ENCODE results near the gene CHD2.

DNA sequence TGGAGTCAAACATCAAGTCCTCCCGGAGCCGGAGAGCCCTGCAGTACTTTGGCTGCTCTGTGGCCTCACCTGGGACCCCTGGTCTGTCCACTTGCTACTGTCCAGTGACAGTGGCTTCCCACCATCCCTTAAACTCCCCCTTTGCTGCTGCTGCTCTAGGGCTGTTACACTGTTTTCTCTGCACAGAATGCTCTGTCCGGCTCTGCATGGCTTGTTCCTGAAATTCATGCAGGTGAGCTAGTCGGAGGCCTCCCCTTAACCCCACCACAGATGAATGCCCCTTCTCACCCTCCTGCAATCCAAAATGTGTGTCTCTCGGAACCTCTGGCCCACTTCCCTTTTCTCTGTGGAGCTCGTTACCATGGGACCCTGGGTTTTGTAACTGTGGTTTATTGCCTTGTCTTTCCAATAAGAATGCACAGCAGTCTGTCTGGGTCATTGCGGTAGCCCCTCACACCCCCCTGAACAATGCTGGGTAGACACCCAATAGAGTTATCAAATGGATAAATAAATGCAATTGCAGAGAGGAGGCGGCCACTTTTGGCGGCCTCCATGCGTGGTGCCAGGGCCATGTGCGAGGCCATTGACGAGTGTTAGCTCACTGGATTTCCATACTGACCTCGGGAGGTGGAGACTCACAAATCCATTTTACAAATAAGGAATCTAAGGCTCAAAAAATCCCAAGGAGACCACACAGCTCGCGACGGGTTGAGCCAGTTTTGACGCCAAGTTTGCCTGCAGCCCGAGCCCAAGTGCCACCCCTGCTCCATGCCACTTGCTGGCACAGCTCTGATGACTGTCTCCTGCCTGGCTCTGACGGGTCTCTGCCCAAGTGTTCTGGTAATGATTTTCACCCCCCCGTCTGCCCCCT is 140.4 kb downstream of the CHD2 start:
- TF ChIP-seq SPI1 (IDR thresholded peaks at IDR 0.05; ENCODE audit: low read depth, low read length) = peak; percentile 80
- TF ChIP-seq POLR2AphosphoS5 (IDR thresholded peaks at IDR 0.05; ENCODE audit: low read depth, low read length) = no peak
- TF ChIP-seq POLR2A (IDR thresholded peaks at IDR 0.05; ENCODE audit: low read depth, low read length) = no peak
- no peak for TF ChIP-seq TAF1 (IDR thresholded peaks at IDR 0.05; ENCODE audit: low read depth, low read length)
- no peak for TF ChIP-seq PAX5 (IDR thresholded peaks at IDR 0.05; ENCODE audit: insufficient read depth, low read length, severe bottlenecking)
- TF ChIP-seq POU2F2 (IDR thresholded peaks at IDR 0.05; ENCODE audit: low read depth, low read length) = no peak
